Measurements from ENCODE around the gene RUNDC1.

The RUNDC1 gene

DNA sequence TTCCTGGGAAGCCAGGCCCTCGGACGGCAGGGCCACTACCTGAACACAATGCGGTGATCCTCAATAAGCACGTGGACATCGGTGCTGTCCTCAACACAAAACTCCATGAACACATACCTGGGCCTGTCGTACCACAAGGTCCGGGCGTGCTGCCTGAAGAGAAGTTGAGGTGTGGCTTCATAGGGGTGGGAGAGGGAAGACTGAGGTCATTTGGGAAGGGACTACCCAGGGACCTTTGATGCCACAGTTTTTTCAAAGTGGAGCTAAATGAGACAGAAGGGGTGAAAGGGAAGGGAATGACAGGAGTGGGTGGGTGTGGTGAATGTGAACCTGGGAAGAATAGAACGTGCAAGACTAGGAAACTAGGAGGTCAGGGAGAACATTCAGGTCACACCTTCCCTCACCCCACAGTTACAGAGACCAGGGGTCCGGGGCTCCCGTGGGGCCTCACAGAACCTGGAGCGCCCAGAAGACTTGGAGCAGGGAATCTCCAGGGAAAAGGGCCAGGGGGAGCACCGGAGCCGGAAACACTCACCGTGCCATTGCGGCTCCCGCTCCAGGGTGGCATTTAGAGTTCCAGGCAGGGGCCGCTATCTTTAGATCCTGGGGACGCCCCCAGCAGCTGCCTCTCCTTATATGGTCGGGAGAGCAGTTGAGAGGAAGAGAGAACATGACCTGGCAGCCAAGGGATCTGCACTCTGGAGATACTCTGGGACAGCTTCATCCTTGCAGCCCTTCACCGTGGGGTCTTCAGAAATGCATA, 673 bp upstream of the RUNDC1 start, which contains the start of gene PTGES3L:
Gene PTGES3L (minus strand): TSS at position 570 of the 763 bp plus-strand sequence. CDS start 27 bp downstream, at position 543.
- DNase-seq (ENCODE audit: low read depth): no peak
- H3K4me3 ChIP-seq (ENCODE audit: control insufficient read depth, low read depth, low read length): peak within 1 kb of the TSS; percentile 88
- TF ChIP-seq, protein P1, sequence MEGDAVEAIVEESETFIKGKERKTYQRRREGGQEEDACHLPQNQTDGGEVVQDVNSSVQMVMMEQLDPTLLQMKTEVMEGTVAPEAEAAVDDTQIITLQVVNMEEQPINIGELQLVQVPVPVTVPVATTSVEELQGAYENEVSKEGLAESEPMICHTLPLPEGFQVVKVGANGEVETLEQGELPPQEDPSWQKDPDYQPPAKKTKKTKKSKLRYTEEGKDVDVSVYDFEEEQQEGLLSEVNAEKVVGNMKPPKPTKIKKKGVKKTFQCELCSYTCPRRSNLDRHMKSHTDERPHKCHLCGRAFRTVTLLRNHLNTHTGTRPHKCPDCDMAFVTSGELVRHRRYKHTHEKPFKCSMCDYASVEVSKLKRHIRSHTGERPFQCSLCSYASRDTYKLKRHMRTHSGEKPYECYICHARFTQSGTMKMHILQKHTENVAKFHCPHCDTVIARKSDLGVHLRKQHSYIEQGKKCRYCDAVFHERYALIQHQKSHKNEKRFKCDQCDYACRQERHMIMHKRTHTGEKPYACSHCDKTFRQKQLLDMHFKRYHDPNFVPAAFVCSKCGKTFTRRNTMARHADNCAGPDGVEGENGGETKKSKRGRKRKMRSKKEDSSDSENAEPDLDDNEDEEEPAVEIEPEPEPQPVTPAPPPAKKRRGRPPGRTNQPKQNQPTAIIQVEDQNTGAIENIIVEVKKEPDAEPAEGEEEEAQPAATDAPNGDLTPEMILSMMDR (IDR thresholded peaks at IDR 0.05; ENCODE audit: control insufficient read depth, insufficient read depth, low read depth, low read length, missing control alignments): no peak

DNA sequence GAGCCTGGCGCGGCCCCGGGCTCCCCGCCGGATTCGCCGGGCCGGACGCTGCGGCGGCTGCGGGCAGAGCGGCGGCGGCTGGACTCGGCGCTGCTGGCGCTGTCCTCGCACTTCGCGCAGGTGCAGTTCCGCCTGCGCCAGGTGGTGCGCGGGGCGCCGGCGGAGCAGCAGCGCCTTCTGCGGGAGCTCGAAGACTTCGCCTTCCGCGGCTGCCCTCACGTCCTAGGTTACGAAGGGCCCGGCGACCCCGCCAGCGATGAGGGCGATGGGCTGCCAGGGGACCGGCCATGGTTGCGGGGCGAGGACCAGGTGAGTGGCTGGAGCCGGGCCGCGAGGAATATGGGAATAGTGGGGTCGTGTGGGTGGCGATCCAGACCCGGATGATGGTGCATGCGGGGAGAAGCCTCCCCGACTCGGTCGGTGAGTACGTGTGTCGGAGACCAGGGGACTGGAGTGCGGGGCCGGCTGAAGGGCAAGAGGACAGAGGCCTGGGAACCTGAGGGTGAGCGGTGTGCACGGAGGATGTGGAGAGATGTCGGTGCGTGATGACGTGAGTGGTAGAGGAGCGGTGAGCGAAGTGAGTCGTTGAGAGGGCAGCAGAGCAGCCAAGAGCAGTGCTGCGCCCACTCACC, 517 bp downstream of the RUNDC1 start:
- no peak for DNase-seq (ENCODE audit: low read depth)
- H3K4me3 ChIP-seq (ENCODE audit: control insufficient read depth, low read depth, low read length): peak overlapping the region; percentile 88
- TF ChIP-seq, protein P1 (IDR thresholded peaks at IDR 0.05; ENCODE audit: control insufficient read depth, insufficient read depth, low read depth, low read length, missing control alignments): no peak

DNA sequence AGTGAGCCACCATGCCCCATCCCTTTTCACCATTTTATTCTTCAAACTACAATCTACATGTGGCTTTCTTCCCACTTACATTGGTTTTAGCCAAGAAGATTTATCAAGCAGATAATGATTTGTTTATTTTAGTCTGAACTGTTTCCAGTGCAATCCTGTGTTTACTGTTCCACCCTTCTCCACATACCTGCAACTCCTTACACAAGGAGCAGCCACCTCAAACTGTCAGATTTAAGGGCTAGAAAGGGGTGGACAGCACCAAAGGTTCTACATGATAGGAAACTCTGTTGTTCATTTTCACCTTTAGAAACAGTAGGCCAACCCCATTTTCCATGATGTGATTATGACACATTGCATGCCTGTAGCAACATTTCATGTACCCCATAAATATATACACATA, 1.9 kb downstream of the RUNDC1 start:
- TF ChIP-seq, protein P1 (IDR thresholded peaks at IDR 0.05; ENCODE audit: control insufficient read depth, insufficient read depth, low read depth, low read length, missing control alignments): no peak
- DNase-seq (ENCODE audit: low read depth): no peak
- no peak overlapping the region for H3K4me3 ChIP-seq (ENCODE audit: control insufficient read depth, low read depth, low read length)

DNA sequence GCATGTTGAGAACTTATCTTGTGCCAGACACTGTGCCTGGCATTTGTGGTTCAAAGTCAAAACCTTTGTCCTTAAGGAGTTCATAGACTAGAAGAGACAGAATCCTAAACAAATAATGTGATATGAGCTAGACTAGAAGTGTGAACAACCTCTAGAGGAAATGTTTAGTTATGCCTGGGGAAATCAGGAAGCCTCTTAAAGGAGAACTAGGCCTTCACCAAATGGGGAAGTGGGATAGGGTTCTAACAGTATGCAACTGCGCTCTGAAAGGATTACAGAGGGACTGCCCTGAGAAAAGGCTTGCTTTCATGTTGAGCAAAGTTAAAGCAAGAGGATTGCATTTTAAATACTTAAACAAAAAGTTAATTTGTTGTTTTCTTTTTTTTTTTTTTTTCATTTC, 4.9 kb downstream of the RUNDC1 start:
- TF ChIP-seq, protein P1 (IDR thresholded peaks at IDR 0.05; ENCODE audit: control insufficient read depth, insufficient read depth, low read depth, low read length, missing control alignments): no peak
- DNase-seq (ENCODE audit: low read depth): no peak
- H3K4me3 ChIP-seq (ENCODE audit: control insufficient read depth, low read depth, low read length): no peak overlapping the region

DNA sequence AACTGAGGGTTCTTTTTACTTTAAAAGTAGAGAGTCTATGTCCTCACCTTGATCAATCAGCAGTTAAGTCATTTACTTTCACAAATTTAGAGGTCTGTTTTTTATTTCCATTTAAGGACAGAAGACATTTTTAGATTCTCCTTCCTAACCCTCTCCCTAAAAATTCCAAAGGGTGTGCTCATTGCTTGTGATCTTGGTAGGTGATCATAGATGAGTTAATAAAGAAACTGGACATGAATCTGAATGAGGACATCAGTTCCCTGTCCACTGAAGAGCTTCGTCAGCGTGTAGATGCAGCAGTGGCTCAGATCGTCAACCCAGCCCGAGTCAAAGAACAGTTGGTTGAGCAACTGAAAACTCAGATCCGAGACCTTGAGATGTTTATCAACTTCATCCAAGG, 8.8 kb downstream of the RUNDC1 start:
- TF ChIP-seq, protein P1 (IDR thresholded peaks at IDR 0.05; ENCODE audit: control insufficient read depth, insufficient read depth, low read depth, low read length, missing control alignments): no peak
- DNase-seq (ENCODE audit: low read depth): no peak
- H3K4me3 ChIP-seq (ENCODE audit: control insufficient read depth, low read depth, low read length): no peak overlapping the region

DNA sequence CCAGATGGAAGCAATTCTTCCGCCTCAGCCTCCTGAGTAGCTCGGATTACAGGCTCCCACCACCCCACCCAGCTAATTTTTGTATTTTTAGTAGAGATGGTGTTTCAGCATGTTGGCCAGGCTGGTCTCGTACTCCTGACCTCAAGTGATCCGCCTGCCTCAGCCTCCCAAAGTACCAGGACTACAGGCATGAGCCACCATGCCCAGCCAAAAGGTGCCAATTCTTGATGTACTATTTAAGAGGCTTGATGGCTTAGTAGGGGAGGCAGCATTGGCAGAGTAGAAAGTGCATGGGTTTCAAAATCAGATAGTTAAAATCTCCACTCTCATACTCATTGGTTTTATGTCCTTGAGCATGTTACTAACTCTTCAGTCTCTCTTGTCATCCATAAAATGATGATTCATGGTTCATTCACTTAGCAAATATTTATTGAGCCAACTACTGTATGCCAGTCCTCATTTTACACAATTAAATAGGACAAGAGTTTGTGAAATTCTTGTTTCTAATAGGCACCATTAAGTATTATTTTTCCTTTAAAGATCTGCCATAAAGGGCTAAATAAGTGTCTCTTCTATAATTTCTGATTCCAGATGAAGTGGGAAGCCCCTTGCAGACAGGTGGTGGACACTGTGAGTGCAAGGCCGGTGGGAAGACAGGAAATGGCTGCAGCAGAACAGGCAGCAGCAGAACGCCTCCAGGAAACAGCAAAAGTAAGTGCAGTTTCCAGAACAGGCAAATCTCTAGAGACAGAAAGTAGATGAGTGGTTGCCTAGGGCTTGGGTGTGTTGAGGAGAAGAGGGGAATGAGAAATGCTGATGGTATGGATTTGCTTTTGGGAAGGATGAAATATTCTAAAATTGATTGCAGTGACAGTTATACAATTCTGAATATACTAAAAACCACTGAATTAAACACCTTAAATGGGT, 9.6 kb downstream of the RUNDC1 start:
- H3K4me3 ChIP-seq (ENCODE audit: control insufficient read depth, low read depth, low read length): no peak overlapping the region
- TF ChIP-seq, protein P1 (IDR thresholded peaks at IDR 0.05; ENCODE audit: control insufficient read depth, insufficient read depth, low read depth, low read length, missing control alignments): no peak
- DNase-seq (ENCODE audit: low read depth): no peak

Measured in AG09309 (cell line).